HepG2 (cell line): ENCODE results near the gene KLHL36. TPM values are rescaled to one million over a fixed set of nuclear protein-coding genes. Genes with fewer than 3 reads are reported as not detected.

Source experiments
- RBAK ChIP-seq: sonication (generic); formaldehyde crosslinking; IDR thresholded peaks from 2 replicates; pipeline ENCODE4 v1.5.1; 2020; ENCODE audit warnings: mild to moderate bottlenecking, missing genetic modification reagents
- SNAPC2 ChIP-seq: sonication (generic); formaldehyde crosslinking; IDR thresholded peaks from 2 replicates; pipeline ENCODE4 v1.8.1; 2022; ENCODE audit warnings: mild to moderate bottlenecking, missing genetic modification reagents
- SRSF4 ChIP-seq: fragments of 200-400 bp; formaldehyde crosslinking; IDR thresholded peaks from one replicate; pipeline ENCODE4 v1.6.1; 2018; ENCODE audit warnings: mild to moderate bottlenecking, low read depth, low read length, moderate library complexity; ENCODE audit not compliant: poor library complexity, severe bottlenecking
- TGIF2 ChIP-seq: IDR thresholded peaks from 2 replicates; pipeline ENCODE4 v1.6.1; 2016; ENCODE audit warnings: control low read depth, missing compliant biosample characterization
- ZHX2 ChIP-seq, 2 experiments: sonication (generic) in 1 of 2; formaldehyde crosslinking in 1 of 2; IDR thresholded peaks; 2 replicates each; pipeline versions ENCODE4 v1.6.1 to v1.9.0; 2014 to 2022; ENCODE audit warnings: antibody characterized with exemption in 1 of 2, borderline replicate concordance in 1 of 2, inconsistent platforms in 1 of 2, low read depth in 1 of 2, missing genetic modification reagents in 1 of 2
- ZNF317 ChIP-seq: sonication (generic); formaldehyde crosslinking; IDR thresholded peaks from 2 replicates; pipeline ENCODE4 v1.5.0; 2020; ENCODE audit warnings: mild to moderate bottlenecking, missing genetic modification reagents
- ZNF543 ChIP-seq: sonication (generic); formaldehyde crosslinking; IDR thresholded peaks from 2 replicates; pipeline ENCODE4 v1.4.0; 2020; ENCODE audit warnings: mild to moderate bottlenecking, missing genetic modification reagents
- ZNF83 ChIP-seq: sonication (generic); formaldehyde crosslinking; IDR thresholded peaks from 2 replicates; pipeline ENCODE4 v1.4.0; 2020; ENCODE audit warnings: missing genetic modification reagents, mild to moderate bottlenecking, borderline replicate concordance
- polyA plus RNA-seq, 8 experiments: library from polyadenylated mRNA; depleted of rRNA in 3 of 8; stranded (reverse) in 7 of 8; unstranded in 1 of 8; fragments of >200 nt; fragmentation: Illumina TruSeq in 4 of 8; extraction: Trizol in 4 of 8; gene quantifications; 2 replicates each; pipeline versions ENCODE4 v1.2.1 to v1.2.3, GENCODE V29; 2011 to 2016; ENCODE audit warnings: low read depth in 4 of 8, missing spikeins in 1 of 8, mixed read lengths in 1 of 8; ENCODE audit not compliant: insufficient read depth in 1 of 8
- total RNA-seq, 5 experiments: library from RNA; depleted of rRNA; stranded (reverse); fragments of >200 nt; fragmentation: Illumina TruSeq; extraction: Trizol; gene quantifications; 2 replicates each; pipeline ENCODE4 v1.2.3, GENCODE V29; 2016; ENCODE audit warnings: low read depth in 1 of 5
- TF ChIP-seq, protein P1 (sequence below): sonication (generic); formaldehyde crosslinking; IDR thresholded peaks from 2 replicates; pipeline ENCODE4 v1.4.0; 2020; ENCODE audit warnings: missing genetic modification reagents, borderline replicate concordance
- TF ChIP-seq, protein P2 (sequence below): sonication (generic); formaldehyde crosslinking; IDR thresholded peaks from 2 replicates; pipeline ENCODE4 v1.8.1; 2022; ENCODE audit warnings: mild to moderate bottlenecking, missing genetic modification reagents
- TF ChIP-seq, protein P3 (sequence below): sonication (generic); formaldehyde crosslinking; IDR thresholded peaks from 2 replicates; pipeline ENCODE4 v1.4.0; 2020; ENCODE audit warnings: missing genetic modification reagents
- TF ChIP-seq, protein P4 (sequence below): sonication (generic); formaldehyde crosslinking; IDR thresholded peaks from 2 replicates; pipeline ENCODE4 v1.4.0; 2020; ENCODE audit warnings: missing genetic modification reagents, borderline replicate concordance

KLHL36 gene
- total and polyA plus RNA-seq, 2 of the 13 experiments (the other 11 are each of a cell fraction or from before 2014, with no cell fraction given): 24.3 to 26.0 TPM

GRCh38 chr16:84599521-84600202 lies 48.6 kb upstream of the KLHL36 start (continued):
- TF ChIP-seq ZNF543 (CRISPR knock-in tag) (peak; percentile 56; the same call in 1 of the 2 replicates), SRSF4 (no peak), ZNF83 (CRISPR knock-in tag) (no peak), SNAPC2 (peak; percentile 94; the same call in 1 of the 2 replicates), ZHX2 (IDR thresholded peaks at IDR 0.05; ENCODE audit: low read depth) (no peak), ZHX2 (CRISPR knock-in tag; IDR thresholded peaks at IDR 0.05; ENCODE audit: borderline replicate concordance) (no peak), TGIF2 (CRISPR knock-in tag) (peak; percentile 33; the same call in 1 of the 2 replicates), RBAK (CRISPR knock-in tag) (no peak), ZNF317 (CRISPR knock-in tag) (0 out of 2 replicates have a peak, but pooled peaks have one; percentile 45)
- TF ChIP-seq, protein P1, sequence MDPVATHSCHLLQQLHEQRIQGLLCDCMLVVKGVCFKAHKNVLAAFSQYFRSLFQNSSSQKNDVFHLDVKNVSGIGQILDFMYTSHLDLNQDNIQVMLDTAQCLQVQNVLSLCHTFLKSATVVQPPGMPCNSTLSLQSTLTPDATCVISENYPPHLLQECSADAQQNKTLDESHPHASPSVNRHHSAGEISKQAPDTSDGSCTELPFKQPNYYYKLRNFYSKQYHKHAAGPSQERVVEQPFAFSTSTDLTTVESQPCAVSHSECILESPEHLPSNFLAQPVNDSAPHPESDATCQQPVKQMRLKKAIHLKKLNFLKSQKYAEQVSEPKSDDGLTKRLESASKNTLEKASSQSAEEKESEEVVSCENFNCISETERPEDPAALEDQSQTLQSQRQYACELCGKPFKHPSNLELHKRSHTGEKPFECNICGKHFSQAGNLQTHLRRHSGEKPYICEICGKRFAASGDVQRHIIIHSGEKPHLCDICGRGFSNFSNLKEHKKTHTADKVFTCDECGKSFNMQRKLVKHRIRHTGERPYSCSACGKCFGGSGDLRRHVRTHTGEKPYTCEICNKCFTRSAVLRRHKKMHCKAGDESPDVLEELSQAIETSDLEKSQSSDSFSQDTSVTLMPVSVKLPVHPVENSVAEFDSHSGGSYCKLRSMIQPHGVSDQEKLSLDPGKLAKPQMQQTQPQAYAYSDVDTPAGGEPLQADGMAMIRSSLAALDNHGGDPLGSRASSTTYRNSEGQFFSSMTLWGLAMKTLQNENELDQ (CRISPR knock-in tag): no peak
- TF ChIP-seq, protein P2, sequence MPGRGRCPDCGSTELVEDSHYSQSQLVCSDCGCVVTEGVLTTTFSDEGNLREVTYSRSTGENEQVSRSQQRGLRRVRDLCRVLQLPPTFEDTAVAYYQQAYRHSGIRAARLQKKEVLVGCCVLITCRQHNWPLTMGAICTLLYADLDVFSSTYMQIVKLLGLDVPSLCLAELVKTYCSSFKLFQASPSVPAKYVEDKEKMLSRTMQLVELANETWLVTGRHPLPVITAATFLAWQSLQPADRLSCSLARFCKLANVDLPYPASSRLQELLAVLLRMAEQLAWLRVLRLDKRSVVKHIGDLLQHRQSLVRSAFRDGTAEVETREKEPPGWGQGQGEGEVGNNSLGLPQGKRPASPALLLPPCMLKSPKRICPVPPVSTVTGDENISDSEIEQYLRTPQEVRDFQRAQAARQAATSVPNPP (CRISPR knock-in tag): no peak
- TF ChIP-seq, protein P3, sequence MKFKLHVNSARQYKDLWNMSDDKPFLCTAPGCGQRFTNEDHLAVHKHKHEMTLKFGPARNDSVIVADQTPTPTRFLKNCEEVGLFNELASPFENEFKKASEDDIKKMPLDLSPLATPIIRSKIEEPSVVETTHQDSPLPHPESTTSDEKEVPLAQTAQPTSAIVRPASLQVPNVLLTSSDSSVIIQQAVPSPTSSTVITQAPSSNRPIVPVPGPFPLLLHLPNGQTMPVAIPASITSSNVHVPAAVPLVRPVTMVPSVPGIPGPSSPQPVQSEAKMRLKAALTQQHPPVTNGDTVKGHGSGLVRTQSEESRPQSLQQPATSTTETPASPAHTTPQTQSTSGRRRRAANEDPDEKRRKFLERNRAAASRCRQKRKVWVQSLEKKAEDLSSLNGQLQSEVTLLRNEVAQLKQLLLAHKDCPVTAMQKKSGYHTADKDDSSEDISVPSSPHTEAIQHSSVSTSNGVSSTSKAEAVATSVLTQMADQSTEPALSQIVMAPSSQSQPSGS (CRISPR knock-in tag): peak; percentile 41; the same call in 1 of the 2 replicates
- TF ChIP-seq, protein P4, sequence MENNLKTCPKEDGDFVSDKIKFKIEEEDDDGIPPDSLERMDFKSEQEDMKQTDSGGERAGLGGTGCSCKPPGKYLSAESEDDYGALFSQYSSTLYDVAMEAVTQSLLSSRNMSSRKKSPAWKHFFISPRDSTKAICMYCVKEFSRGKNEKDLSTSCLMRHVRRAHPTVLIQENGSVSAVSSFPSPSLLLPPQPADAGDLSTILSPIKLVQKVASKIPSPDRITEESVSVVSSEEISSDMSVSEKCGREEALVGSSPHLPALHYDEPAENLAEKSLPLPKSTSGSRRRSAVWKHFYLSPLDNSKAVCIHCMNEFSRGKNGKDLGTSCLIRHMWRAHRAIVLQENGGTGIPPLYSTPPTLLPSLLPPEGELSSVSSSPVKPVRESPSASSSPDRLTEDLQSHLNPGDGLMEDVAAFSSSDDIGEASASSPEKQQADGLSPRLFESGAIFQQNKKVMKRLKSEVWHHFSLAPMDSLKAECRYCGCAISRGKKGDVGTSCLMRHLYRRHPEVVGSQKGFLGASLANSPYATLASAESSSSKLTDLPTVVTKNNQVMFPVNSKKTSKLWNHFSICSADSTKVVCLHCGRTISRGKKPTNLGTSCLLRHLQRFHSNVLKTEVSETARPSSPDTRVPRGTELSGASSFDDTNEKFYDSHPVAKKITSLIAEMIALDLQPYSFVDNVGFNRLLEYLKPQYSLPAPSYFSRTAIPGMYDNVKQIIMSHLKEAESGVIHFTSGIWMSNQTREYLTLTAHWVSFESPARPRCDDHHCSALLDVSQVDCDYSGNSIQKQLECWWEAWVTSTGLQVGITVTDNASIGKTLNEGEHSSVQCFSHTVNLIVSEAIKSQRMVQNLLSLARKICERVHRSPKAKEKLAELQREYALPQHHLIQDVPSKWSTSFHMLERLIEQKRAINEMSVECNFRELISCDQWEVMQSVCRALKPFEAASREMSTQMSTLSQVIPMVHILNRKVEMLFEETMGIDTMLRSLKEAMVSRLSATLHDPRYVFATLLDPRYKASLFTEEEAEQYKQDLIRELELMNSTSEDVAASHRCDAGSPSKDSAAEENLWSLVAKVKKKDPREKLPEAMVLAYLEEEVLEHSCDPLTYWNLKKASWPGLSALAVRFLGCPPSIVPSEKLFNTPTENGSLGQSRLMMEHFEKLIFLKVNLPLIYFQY: no peak; the same call in 1 of the 2 replicates
